Ovary (tissue), 9 donors: ENCODE measurements around the gene ADARB2. TPM values are rescaled to one million over a fixed set of nuclear protein-coding genes. Genes with fewer than 3 reads are reported as not detected.

Experiments
- DNase-seq, 5 donors: peaks; one replicate each; pipeline ENCODE4 v3.0.0-alpha.2; 2019 to 2020
- H3K27ac ChIP-seq, 2 donors: fragments of 200-600 bp; one replicate each; pipeline versions ENCODE4 v1.5.1 to v1.8.0; 2019 to 2022
- H3K27me3 ChIP-seq: fragments of 200-600 bp; one replicate; pipeline ENCODE4 v1.8.0; 2022
- H3K36me3 ChIP-seq: fragments of 200-600 bp; sonication (generic); one replicate; pipeline ENCODE4 v1.5.1; 2019
- H3K4me1 ChIP-seq: one replicate; pipeline ENCODE4 v1.8.1; 2013; ENCODE audit warnings: mild to moderate bottlenecking, moderate library complexity; ENCODE audit not compliant: insufficient read depth
- H3K4me3 ChIP-seq: fragments of 200-600 bp; sonication (generic); one replicate; pipeline ENCODE4 v1.5.1; 2017
- H3K9me3 ChIP-seq, 2 donors: fragments of 200-600 bp in 1 of 2; sonication (generic) in 1 of 2; one replicate each; pipeline versions ENCODE4 v1.5.1 to v1.8.1; 2013 to 2019; ENCODE audit warnings: mild to moderate bottlenecking in 1 of 2, moderate library complexity in 1 of 2
- CTCF ChIP-seq, 3 donors: fragments of 450-650 bp in 2 of 3; fragments of 200-600 bp in 1 of 3; IDR thresholded peaks; one replicate each; pipeline versions ENCODE4 v1.5.1 to v1.8.0; 2016 to 2022; ENCODE audit warnings: antibody characterized with exemption in 3 of 3, mild to moderate bottlenecking in 1 of 3
- EP300 ChIP-seq: sonication (generic); formaldehyde crosslinking; IDR thresholded peaks from one replicate; pipeline ENCODE4 v1.6.1; 2017; ENCODE audit warnings: antibody characterized with exemption
- POLR2A ChIP-seq: fragments of 450-650 bp; IDR thresholded peaks from one replicate; pipeline ENCODE4 v1.6.1; 2017; ENCODE audit warnings: antibody characterized with exemption, mild to moderate bottlenecking, moderate library complexity
- WGBS, 3 donors: extraction: QIAGEN DNeasy Blood & Tissue Kit in 1 of 3; methylation state at CpG; one replicate each; pipeline versions ENCODE4 v1.1.5 to v1.1.7; 2013 to 2017; 5-methylcytosine and 5-hydroxymethylcytosine counted together
- intact Hi-C, 4 donors: fragments of 100-400 bp; cut with DNase I; formaldehyde crosslinking; loops; one replicate each; pipeline versions ENCODE4 v1.11.0 to v1.15.1; 2022 to 2023
- polyA plus RNA-seq, 2 donors: library from polyadenylated mRNA; stranded (reverse); fragments of 200-250 nt in 1 of 2; fragments of 350-450 nt in 1 of 2; fragmentation: Illumina TruSeq in 1 of 2; extraction: RNeasy Lipid Tissue Mini Kit (QIAGEN cat#74804) in 1 of 2; gene quantifications; one replicate each; pipeline ENCODE4 v1.2.3, GENCODE V29; 2013 to 2014
- total RNA-seq, 7 donors: library from RNA; depleted of rRNA in 2 of 7; stranded (reverse); fragments of >200 nt in 2 of 7; fragmentation: NEBNext Ultra II Directional in 3 of 7; extraction: Animal tissue kit (Norgen Biotek cat#: 25700) in 3 of 7; gene quantifications; one replicate each; pipeline versions ENCODE4 v1.1.0 to v1.2.4, GENCODE V29; 2016 to 2023
- donor health status: DM: no; HTN: no; CAD: no; lungs with moderate emphysema.
- donor health status: DM: no; HTN: no; CAD: no.
- donor health status: Bipolar disorder and iron deficiency.
- donor health status: DM: yes; HTN: yes; CAD: no.
- donor health status: DM: no; HTN: no; CAD: no.
- donor health status: DM: yes; HTN: yes; CAD: no.

The ADARB2 gene
- total and polyA plus RNA-seq, 9 donors: 0.12 to 2.0 (median 0.36) TPM; not detected in 2

GRCh38 chr10:1683649-1684048 is 53.7 kb downstream of the ADARB2 start:
- intact Hi-C loops: no loop called here
- H3K27me3 ChIP-seq: no peaks in the 10 kb centered on the region
- no peak for DNase-seq
- H3K27ac ChIP-seq: no peak overlapping the region
- H3K36me3 ChIP-seq: no peaks in the 10 kb centered on the region
- WGBS, 3 donors: 92% methylated on average over 12 of the region's 12 CpGs
- no peaks in the 10 kb centered on the region for H3K9me3 ChIP-seq
- H3K4me3 ChIP-seq: no peak overlapping the region
- no peaks in the 10 kb centered on the region for H3K4me1 ChIP-seq
- TF ChIP-seq POLR2A (no peak), CTCF (IDR thresholded peaks at IDR 0.05) (no peak), EP300 (no peak)

- Histone ChIP-seq H3K4me1 (no peaks in the 10 kb centered on the region), H3K27ac (no peak overlapping the region), H3K27me3 (no peaks in the 10 kb centered on the region), H3K9me3 (no peaks in the 10 kb centered on the region), H3K4me3 (no peak overlapping the region), H3K36me3 (no peaks in the 10 kb centered on the region)
- no peak for DNase-seq
- 53 to 63% (median 55%) methylated on average over 13 of the region's 13 CpGs for whole genome bisulfite sequencing, 3 donors
- no peak for TF ChIP-seq POLR2A
- no peak for TF ChIP-seq EP300
- TF ChIP-seq CTCF (IDR thresholded peaks at IDR 0.05): no peak
- intact Hi-C loops: no loop called here
Measured at GRCh38 chr10:1679821-1680650, 57.3 kb downstream of the ADARB2 start.

GRCh38 chr10:1678084-1678483 is 59.2 kb downstream of the ADARB2 start:
- no peaks in the 10 kb centered on the region for H3K9me3 ChIP-seq
- no peaks in the 10 kb centered on the region for H3K36me3 ChIP-seq
- no peaks in the 10 kb centered on the region for H3K4me1 ChIP-seq
- 76 to 85% (median 82%) methylated on average over 15 of the region's 15 CpGs for WGBS, 3 donors
- no peak overlapping the region for H3K27ac ChIP-seq
- intact Hi-C loops: no loop called here
- H3K27me3 ChIP-seq: no peaks in the 10 kb centered on the region
- no peak overlapping the region for H3K4me3 ChIP-seq
- no peak for DNase-seq
- TF ChIP-seq CTCF (IDR thresholded peaks at IDR 0.05): no peak
- TF ChIP-seq EP300: no peak
- TF ChIP-seq POLR2A: no peak

GRCh38 chr10:1677307-1677939 is 59.9 kb downstream of the ADARB2 start:
- DNase-seq: no peak
- Histone ChIP-seq H3K4me3 (no peak overlapping the region), H3K27me3 (no peaks in the 10 kb centered on the region), H3K27ac (no peak overlapping the region), H3K9me3 (no peaks in the 10 kb centered on the region), H3K4me1 (no peaks in the 10 kb centered on the region), H3K36me3 (no peaks in the 10 kb centered on the region)
- TF ChIP-seq POLR2A: no peak
- no peak for TF ChIP-seq CTCF (IDR thresholded peaks at IDR 0.05)
- no peak for TF ChIP-seq EP300
- intact Hi-C loops: no loop called here
- 74 to 77% (median 76%) methylated on average over 6 of the region's 6 CpGs for WGBS, 3 donors
